ENCODE measurements around the gene RBM38.

RBM38 gene

DNA sequence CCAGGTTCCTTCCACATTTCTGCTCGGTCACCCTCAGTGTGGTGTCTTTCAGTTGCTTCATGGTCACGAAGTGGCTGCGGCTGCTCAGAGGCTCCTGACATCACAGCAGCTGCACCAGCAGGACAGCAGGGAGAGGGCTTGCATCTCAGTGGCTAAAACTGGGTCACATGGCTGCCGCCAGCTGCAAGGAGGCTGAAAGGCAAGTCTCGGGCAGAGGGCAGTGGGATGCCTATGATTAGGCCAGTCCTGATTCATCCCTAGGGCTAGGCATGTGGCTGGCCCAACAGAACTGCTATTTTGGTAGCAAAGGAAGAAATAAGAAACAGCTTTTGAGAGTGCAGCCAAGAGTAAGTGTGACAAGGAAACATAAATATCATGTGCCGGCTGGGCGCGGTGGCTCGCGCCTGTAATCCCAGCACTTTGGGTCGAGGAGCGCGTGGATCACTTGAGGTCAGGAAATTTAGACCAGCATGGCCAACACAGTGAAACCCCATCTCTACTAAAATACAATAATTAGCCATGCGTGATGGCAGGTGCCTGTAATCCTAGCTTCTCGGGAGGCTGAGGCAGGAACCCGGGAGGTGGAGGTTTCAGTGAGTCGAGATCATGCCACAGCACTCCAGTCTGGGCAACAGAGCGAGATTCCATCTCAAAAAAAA, 46.6 kb downstream of the RBM38 start:
- DNase-seq, result no peak

GRCh38 chr20:57438552-57438951, 47.4 kb downstream of the RBM38 start:
- DNase-seq, result no peak

DNA sequence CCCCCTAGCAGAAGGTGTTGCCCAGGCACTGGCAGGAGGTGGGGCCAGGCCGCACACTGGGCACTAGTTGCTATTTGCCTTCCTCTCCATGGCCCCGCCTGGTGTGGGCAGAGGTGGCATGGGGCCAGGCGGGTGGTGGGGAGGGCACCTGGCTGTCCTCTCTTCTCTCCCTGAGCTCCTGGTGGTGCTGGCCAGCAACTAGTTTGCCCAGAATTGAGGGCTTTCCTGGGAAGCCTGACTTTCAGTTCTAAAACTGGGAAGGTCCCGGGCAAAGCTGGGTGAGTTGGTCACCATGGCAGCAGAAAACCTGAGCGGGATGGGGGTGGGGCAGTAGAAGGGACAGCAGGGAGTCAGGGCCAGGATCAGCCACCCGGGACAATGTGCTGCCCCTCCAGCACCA, 48.2 kb downstream of the RBM38 start:
- DNase-seq, result no peak

GRCh38 chr20:57439993-57440392, 48.8 kb downstream of the RBM38 start:
- no peak for DNase-seq

GRCh38 chr20:57440678-57441509, 49.7 kb downstream of the RBM38 start:
- no peak for DNase-seq

DNA sequence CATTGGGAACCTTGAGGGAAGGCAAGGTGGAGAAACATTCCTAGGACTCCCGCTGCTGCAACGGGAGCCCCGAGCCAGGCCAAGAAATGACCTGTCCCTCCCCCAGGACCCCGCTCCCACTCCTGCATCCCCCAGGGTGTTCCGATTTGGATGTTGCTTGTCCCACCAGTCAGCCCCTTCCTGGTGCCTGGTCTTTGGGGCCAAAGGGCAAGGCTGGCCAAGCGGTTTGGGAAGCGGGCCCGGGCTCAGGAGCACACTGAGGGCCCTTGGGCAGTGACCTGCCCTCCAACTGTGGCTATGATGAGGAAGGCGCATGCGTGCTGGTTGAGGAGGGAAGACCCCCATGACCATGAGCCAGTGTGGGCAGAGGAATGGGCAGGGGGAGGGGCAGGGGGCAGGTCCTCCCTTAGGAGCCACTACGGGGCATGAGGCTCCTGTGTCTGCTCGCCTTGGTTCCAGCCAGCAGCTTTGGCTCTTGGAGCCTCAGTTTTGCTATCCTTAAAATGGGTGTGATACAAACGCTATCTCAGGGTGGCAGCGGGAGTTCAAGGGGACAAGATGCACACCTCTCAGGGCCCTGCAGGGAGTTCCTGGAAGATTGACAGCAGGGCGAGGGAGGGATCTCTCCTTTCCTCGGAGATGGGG, 50.4 kb downstream of the RBM38 start:
- DNase-seq, result no peak

GRCh38 chr20:57442158-57442887, 51.1 kb downstream of the RBM38 start:
- DNase-seq, result no peak

DNA sequence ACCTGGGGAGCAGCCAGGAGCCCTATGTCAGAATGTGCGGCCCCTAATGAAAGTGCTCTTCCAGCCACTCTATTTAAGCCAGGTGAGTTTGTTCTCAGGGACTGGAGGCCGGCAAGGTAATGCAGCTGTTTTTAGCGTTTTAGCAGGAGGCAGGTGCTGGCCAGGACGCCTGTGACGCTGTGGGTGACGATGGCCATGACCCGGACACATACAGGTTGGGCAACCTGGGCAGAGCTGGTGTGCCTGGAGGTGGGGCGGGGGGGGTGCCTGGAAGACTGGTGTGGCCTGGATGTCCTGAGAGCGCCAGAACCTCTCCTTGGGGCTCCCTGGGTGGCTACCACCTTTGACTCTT, 51.7 kb downstream of the RBM38 start:
- no peak for DNase-seq

DNA sequence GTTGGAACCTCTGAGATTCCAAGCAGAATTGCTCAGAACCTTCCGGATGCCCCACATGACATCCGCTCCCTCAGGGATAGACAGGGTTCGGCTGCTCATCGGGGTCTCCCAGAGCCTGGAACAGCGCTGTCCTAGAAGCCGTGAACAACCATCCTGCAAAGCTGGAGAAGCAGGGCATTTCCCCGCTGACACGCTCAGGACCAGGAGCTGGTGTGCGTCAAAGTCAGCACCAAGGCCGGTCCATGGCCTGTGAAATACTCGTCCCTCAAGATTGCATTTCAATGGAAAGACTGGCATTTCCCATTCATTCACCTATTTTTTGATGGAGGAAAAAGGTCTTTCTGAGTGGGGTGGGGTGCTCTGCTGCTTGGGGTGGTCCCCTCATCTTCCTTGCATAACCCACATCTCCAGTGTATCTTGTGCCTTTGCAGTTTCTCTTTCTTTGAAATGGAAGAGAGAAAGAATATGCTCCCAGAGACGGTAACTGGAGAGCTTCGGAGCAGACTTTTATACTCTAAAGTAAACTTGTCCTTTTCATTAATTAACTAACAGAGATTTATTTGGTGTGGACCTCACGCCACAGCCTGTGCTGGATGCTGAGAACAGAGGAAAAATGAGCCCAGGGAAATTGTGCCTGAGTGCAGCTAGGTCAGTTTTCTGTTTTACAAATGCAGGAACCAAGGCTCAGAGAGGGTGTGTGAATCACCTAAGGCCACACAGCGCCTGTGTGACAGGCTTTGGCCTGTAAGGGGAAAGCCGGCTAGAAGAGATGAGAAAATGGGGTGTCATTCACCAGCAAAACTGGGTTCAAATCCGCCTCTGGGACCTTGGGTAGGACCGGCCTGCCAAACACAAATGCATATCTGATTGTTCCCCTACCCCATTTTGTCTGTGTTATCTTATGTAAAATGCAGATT, 52.4 kb downstream of the RBM38 start:
- no peak for DNase-seq

- no peak for DNase-seq
Measured at GRCh38 chr20:57444394-57445048, 53.3 kb downstream of the RBM38 start.

GRCh38 chr20:57445298-57445697, 54.1 kb downstream of the RBM38 start:
- DNase-seq, result no peak

GRCh38 chr20:57445774-57446173, 54.6 kb downstream of the RBM38 start:
- no peak for DNase-seq

DNA sequence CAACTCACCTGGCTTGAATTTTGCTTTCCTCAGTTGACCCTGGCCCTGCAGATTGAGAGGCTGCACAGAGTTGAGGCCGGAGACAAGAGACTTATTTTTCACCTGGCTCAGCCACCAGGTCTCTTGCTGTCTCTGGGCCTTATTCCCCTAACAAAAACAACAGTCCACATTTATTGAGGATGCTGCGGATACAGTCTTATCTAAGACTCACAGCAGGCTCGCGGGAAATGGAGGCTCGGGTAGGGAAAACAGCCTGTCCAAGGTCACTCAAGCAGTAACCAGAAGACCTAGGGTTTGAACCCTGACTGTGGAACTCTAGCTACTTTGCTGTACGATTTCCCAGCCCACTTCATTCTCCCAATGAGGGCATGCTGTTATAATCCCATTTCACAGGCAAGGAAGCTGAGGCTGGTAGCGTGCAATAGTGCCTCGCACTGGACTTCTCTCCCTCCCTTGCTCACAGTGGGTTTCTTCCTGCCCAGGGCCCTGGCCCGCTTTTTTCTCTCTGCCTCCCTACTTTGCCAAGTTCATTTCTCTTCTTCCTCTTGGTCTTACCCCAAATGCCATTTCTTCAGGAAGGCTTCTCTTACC, 57.7 kb downstream of the RBM38 start:
- no peak for DNase-seq

DNA sequence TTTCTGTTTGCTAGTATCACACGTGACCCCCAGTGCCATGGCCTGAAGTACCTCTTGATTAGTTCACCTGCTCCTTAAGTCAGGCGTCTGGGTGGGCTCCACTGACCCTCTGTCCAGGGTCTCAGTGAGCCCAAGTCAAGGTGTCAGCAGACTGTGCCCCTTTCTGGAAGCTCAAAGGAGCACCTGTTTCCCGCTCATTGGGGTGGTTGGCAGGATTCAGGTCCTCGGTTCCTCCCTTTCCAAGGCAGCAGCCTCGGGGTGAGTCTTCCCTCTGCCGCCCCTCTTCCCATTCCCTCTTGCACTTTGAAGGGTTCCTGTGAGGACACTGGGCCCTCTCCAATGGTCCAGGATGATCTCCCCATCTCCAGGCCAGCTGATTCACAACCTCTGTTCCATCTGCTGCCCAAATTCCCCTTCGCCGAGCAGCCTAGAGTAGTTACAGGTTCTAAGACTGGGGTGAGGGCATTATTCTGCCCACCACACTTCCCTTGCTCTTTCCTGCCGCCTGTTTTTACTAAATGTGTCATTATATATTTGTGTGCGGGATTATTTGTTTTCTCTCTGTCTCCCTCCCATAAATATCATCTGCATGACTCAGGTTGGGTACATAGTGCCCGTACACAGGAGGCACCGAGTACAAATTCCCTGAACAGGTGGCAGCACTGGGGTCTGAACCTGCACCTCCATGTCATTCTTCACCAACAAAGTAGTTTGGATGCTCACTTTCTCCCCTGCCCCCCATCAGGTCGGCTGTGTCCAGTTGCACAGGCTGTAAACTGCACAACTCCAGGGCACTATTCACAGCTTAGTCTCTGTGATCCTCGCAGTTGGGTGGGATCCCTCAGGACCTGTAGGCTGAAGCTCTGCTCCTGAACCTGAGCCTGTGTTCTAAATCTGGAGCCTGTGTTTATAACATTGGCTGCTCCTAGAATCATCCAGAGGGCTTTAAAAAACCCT, 58.5 kb downstream of the RBM38 start:
- no peak for DNase-seq

DNA sequence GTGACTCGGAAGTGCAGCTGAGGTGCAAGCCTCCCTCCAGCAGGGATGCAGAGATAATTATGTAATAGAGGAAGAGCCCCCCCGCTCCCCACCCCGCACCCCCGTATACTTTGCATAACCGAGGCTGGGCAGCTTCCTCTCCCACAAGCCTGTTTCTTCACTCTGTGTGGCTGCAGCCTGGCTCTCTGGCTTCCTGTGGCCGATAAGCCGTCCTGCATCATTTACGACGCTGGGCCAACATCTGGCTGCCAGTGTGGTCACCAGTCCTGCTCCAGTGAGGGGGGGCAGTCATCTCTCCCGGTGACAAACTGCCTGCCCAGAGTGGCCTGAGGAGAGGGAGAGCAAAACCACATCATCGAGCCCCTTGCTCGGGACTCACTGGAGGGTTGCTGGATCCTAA, 59.2 kb downstream of the RBM38 start:
- DNase-seq, result no peak

- DNase-seq, result no peak
Measured at GRCh38 chr20:57450931-57451330, 59.7 kb downstream of the RBM38 start.

- no peak for DNase-seq
Measured at GRCh38 chr20:57451431-57451794, 60.2 kb downstream of the RBM38 start.

GRCh38 chr20:57451795-57452661, 60.8 kb downstream of the RBM38 start:
- DNase-seq, result no peak

GRCh38 chr20:57455386-57455785, 64.2 kb downstream of the RBM38 start:
- no peak for DNase-seq
